Lower leg skin (tissue), 3 donors: Measurements from ENCODE around the gene ZDHHC8.

Experiments used
- CTCF ChIP-seq, 3 donors: fragments of 450-650 bp; IDR thresholded peaks; one replicate each; pipeline ENCODE4 v1.5.1; 2016; ENCODE audit warnings: antibody characterized with exemption in 3 of 3, mild to moderate bottlenecking in 3 of 3, moderate library complexity in 2 of 3
- POLR2A ChIP-seq, 2 donors: fragments of 450-650 bp; IDR thresholded peaks; one replicate each; pipeline ENCODE4 v1.6.1; 2016 to 2017; ENCODE audit warnings: antibody characterized with exemption in 2 of 2, mild to moderate bottlenecking in 1 of 2, moderate library complexity in 1 of 2

GRCh38 chr22:20085651-20086050 is 46.0 kb upstream of the ZDHHC8 start:
- no peak for TF ChIP-seq CTCF (IDR thresholded peaks at IDR 0.05)
- no peak for TF ChIP-seq POLR2A (IDR thresholded peaks at IDR 0.05)
